Measurements from ENCODE around the gene BRMS1.
"Not testable (repeated sequence)": the region's sequence is repeated elsewhere in the genome, so short reads cannot be mapped to it uniquely, and the experiment has no call there.

DNA sequence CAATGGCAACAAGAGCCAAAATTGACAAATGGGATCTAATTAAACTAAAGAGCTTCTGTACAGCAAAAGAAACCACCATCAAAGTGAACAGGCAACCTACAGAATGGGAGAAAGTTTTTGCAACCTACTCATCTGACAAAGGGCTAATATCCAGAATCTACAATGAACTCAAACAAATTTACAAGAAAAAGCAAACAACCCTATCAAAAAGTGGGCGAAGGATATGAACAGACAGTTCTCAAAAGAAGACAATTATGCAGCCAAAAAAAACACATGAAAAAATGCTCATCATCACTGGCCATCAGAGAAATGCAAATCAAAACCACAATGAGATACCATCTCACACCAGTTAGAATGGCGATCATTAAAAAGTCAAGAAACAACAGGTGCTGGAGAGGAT lies 24.6 kb downstream of the BRMS1 start:
- TF ChIP-seq EZH2 (IDR thresholded peaks at IDR 0.05; ENCODE audit: borderline replicate concordance); EZH2phosphoT487 (IDR thresholded peaks at IDR 0.05; ENCODE audit: low read depth, severe bottlenecking, unreplicated experiment): not testable (repeated sequence)
- TF ChIP-seq, protein P1, sequence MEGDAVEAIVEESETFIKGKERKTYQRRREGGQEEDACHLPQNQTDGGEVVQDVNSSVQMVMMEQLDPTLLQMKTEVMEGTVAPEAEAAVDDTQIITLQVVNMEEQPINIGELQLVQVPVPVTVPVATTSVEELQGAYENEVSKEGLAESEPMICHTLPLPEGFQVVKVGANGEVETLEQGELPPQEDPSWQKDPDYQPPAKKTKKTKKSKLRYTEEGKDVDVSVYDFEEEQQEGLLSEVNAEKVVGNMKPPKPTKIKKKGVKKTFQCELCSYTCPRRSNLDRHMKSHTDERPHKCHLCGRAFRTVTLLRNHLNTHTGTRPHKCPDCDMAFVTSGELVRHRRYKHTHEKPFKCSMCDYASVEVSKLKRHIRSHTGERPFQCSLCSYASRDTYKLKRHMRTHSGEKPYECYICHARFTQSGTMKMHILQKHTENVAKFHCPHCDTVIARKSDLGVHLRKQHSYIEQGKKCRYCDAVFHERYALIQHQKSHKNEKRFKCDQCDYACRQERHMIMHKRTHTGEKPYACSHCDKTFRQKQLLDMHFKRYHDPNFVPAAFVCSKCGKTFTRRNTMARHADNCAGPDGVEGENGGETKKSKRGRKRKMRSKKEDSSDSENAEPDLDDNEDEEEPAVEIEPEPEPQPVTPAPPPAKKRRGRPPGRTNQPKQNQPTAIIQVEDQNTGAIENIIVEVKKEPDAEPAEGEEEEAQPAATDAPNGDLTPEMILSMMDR (IDR thresholded peaks at IDR 0.05; ENCODE audit: poor library complexity): not testable (repeated sequence)
